DMS 273 (cell line): ENCODE data around the gene CNTNAP2.

ENCODE experiments used
- DNase-seq: peaks from one replicate; lab custom pipeline; 2025; ENCODE audit not compliant: unreplicated experiment; lab: John Stamatoyannopoulos, UW

CNTNAP2 gene

DNA sequence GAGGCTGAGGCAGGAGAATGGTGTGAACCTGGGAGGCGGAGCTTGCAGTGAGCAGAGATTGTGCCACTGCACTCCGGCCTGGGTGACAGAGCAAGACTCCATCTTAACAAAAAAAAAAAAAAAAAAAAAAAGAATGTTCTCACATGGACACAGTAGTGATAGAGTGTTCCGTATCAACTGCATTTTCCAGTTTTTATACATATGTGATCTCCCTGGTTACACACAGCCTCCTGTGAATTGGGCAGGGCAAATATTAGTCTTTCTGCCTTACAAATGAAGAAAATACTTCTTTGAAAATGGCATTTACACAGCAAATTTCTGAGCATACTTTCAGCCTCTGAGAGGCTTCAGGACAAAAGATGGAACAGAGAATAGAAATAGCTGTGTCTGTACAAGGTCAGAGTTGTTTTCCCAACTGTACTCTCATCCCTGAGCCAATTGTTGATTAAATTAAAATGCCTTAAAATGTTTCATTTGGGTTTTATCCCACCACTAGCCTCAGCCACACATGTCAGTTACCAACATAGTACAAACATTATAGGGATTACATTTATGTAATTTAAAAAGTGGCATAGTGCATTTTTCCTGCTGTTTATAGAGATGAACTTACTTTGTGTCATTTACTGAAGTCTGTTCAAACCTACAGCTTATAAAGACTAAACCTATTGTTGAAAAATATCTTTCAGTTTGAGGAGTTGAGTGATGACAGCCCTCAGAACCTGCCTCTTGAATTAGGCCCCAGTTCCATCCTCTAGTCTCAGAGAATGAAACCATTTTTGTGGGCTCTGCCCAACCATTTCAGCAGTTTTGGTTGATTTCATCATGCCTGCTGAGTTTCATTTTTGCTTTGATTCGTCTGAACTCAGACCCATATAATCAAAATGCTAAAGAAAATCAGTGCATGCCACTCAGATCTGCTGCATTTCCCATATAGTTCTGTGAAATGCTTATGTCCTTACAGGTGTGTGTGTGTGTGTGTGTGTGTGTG is 1864.5 kb downstream of the CNTNAP2 start:
- DNase-seq: no peak

DNA sequence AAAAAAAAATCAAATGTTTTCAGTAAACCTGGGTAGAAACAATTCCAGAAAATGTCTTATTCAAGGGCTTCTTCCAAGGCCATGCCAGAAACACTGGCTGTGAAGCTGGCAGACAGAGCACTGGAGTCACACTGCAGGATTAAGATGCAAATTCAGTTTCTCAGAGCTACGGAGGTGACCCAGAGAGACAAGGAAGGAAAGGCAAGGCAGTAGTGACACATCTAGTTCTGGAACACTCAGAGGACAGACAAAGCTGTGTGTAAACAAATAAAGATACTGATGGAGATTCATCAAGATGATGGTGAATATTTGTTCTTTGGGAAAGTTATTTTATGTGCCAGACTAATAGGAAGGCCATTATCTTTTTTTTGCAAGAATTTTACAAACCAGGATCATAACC is 1865.7 kb downstream of the CNTNAP2 start:
- no peak for DNase-seq

DNA sequence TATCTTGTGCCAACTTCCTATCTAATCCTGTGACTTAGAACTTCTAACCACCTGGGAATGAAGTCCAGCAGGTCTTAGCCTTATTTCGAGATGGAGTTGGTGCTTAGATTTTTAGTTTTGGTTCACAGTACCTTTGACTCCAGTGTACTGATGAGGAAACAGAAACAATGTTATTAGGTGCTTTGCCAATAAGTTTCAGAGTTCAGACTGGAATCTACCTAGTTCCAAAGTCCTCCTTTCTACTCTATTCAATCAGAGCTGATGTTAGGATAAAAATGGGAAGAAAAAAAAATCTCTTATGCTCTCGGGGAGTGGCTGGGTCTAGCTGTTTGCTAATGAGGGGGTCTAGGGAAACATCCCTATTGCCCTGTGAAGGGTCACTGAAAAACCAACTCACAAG is 1867.7 kb downstream of the CNTNAP2 start:
- no peak for DNase-seq

DNA sequence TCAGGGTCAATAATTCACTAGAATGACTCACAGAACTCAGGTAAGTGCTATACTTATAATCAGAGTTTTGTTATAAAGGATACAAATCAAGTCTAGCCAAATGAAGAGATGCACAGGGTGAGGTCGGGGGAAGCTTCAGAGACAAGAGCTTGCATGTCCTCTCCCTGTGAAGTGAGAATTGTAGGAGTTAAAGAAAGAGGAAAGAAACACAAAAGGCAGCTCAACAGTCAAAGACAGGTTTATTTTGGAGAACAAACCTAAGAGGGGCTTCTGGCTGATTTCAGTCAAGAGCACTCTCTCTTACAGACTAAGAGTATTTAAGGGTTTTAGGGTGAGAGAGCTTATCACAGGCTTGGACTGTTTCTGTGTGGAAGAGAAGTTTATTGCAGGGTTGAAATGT is 1873.5 kb downstream of the CNTNAP2 start:
- no peak for DNase-seq

DNA sequence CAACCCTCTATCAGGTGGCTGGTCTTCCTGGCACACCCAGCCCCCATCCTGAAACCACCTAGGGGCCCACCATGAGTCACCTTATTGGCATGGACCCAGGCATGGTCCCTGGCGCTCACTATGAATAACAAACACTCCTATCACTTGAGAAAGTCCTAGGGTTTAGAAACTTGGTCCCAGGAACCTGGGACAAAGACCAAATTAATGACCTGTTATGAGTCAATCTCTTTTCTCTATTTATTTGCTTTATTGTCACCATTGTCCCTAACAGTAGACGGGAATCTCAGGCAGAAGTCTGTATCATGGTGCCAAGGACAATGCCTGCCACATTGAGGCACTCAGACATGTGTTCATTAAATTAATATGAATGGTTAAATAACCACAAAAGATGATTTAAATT is 1874.3 kb downstream of the CNTNAP2 start:
- no peak for DNase-seq

DNA sequence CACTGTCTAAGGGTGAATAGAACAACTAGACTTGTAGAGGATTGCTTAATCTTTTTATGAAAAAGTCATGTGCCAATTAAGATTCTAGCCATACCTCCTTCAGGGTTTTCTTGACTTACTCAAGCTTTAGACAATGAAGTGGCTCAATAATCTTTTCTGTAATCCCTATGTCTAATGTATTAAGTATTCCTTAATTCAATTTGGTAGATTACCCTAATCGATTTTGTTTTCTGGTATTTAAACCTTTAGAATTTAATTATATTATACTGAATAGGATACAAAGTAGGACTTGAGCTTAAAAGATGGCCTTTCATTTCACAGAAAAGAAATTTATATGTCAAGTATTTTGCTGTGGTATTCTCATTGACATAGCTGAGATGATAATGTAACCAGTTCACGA is 1876.1 kb downstream of the CNTNAP2 start:
- no peak for DNase-seq

DNA sequence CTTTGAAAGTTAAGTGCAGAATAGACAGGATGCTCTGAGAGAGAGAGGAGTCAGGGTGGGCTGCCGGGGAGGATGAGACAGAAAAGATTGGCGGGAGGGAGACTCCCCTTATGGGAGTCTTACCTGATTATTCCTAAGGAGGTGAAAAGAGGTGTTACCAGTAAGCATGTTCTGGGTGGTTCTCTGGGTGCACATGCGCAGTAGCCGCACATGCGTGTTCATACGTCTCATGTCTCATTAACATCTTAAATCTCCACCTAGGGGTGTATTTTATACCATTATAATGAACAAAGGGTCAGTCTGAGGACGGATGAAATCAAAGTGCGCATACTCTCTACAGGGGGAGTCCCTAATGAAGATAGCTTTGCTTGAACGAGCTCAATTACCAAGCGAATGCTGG is 1881.0 kb downstream of the CNTNAP2 start:
- DNase-seq: no peak

DNA sequence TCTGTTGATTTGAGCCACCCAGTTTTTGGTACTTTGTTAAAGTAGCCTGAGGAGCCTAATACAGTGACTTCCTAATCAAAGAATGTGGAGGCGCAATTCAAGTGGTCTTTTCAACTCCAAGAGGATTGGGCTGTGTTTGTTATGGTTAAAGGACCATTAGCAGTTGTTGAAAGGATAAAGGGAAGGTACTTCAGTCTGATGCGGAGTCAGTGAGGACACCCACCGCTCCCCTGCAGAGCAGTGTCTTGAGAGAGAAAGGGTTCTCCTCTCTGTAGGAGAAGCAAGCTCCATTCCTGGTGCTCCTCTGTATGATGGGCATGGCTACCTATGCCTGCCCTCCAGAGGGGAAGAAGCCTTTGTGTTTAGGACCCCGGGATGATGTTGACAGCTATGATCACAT is 1883.4 kb downstream of the CNTNAP2 start:
- no peak for DNase-seq

DNA sequence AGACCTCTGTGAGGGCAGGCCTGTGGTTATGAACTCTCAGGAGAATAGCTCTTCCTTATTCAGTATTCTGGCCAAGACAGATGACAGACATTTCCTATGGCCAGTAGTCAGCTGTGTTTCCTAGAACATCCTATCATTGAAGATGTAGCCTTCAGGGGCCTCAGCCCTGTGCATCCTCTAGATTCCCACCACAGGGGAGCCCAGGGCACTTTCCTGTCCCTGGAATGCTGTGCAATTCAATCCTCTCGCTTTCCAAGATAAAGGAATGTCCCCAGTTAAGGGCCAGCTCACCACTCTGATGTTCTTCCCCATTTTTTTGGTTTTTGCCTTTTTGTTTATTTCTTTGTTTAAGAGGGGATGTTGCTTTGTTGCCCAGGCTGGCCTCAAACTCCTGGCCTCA is 1895.2 kb downstream of the CNTNAP2 start:
- DNase-seq: no peak

DNA sequence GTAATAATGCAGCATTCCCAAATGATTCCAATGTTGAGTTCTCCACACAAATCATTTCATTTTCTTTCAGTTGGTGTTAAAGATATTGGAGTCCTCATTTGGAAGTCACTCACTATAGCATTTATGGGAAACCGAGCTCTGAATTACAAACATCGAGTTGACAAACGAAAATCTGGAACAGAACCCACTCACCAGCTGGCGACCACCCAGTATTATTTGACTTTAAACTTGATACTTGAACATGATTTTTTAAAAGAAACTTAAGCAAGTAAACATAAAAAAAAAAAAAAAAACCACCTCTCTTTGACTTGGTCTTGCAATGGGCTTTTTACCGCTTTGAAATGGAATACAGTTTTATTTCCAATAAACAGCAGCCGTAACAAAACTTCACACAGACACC is 1897.4 kb downstream of the CNTNAP2 start:
- DNase-seq: no peak

DNA sequence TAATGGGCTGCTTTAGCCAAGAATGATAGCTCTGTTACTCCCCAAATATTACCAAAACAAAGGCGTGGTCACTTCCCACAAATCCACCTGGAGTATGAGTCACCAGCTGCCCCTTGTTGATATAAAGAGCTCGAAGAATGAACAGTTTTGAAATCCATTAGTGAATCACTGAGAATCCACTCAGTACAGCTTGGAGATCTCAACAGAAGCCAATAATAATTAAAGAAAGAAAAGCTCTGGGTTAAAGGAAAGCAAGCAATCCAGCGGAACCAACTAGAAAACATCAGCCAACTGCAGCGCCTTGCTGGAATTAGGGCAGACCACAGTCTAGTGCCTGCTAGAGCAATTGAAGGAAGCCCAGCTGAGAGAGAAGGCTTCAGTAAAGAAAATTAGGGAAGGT is 1897.9 kb downstream of the CNTNAP2 start:
- DNase-seq: no peak

DNA sequence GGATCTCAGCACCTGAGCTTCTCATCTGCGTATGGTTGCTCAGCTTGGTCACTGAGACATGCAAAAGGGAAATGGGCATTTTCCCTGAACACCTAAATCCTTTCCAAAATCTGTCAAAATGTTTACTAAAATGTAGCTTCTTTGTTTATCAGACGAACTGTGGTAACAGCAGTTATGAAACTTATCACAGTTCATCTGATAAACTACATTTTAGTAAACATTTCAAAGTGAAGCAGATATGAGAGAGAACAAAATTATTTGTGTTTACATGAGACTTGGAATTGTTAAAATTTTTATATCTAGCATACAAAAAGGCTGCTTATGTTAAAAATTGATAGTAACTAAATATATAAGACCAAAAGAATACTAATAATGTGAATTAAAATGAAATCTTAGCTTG is 1900.5 kb downstream of the CNTNAP2 start:
- no peak for DNase-seq

DNA sequence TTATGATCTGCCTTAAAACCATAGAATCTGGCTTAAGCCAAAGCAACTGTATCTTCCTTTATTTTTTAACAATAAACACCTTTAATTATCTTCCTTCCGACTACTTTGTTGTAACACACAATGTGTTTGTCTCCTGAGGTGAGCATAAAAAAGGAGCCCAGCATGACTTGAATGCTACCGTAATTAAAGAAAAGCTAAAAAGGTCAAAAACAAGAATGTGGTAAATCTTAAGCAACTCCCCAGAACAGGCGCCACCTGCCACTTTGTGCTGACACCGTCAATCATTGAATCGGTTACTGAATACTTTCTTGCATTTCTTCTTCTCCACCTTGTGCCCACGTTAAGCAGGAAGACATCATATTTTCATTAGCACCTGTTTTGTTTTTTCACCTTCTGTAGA is 1904.1 kb downstream of the CNTNAP2 start:
- DNase-seq: no peak

DNA sequence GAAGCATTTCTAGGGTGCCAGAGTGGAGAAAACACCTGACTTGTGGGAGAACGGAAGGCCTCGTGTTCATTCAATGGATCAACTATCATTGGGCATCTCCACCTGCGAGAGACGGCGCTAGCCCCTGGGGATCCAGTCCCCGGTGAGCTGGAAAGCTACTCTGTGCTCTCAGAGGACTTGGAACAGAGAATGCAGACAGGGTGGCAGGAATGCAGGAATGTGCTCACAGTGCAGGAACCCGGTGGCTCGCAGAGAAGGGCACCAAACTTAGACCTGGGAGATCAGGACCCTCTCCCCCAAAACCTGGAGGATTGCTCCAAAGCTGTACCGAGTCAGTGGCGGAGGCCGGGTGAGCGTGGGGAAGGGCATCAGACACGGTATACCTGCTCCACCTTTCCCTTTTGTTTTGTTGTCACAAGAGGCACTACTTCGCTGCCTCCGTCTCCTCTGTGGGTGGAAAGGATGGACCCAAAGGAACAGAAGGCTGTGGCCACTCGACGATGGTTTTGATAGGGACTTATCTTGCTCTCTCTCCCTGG is 1905.0 kb downstream of the CNTNAP2 start:
- no peak for DNase-seq

DNA sequence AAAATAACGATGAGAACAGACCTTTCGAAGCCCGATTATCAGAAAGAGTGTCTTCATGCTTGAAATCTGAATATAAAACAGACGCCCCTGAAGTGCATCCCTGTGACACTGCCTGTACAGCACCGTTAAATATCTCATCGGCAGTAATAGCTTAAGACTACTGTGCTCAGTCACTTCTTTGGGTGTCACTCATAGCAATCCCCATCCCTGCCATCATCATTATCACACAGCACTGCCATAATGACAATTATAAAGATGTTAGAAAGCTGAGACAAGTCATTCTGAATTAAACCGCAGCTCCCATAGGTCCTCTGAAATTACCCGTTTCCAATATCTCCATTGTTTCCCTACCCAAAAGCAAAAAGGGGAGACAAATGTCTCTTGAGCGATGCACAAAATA is 1906.2 kb downstream of the CNTNAP2 start:
- DNase-seq: no peak

DNA sequence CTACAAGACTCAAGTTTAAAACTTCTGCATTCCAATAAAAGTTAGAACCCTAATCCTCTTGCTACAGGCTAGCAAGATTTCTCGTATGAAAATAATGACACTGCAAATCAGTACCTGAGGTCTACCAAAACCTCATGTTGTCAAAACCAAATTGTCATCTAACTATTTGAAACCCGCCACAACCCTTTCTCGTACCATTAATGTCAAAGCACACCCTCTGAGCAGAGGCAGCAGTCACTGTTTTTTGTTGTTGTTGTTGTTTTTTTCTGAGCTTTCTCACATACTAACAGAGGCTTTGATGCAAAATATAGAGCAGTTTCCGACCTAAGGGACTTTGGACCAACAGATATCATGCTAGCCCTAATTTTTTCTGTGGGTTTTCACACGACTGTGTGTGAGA is 1910.1 kb downstream of the CNTNAP2 start:
- no peak for DNase-seq

DNA sequence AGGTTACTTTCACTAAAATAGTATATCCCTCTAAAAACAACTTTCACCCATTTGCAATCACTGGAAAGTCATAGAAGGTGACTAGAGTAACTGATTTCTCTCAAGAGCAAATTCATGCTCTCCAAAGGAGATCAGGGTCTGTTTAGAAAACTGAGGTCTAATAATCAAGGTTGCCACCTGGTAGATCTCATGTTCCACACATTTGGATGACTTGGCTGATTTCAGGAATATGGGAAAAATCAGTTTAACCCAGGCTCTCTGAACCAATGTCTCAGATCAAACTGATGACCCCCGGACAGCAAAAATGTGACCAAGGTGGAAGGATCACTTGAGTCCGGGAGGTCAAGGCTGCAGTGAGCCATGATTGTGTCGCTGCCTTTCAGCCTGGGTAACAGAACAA is 1911.6 kb downstream of the CNTNAP2 start:
- DNase-seq: no peak

DNA sequence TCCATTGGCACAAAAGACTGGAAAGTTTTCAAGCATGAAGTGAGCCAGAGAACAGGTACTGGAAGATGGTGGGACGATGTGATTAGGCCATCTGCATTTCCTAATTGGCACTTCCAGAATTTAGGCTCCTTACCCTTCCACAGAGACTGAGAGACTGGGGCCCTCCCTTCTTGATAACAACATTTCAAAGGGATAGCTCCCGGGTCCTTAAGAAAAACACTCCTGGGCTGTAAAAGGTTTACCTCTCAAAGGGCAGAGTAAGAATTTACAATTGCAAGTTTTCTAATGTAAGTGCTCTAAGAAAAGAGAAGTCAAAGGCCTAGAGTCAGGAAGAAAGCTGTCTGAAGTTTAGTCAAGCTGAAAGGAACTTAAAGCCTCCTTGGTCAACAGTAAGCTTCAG is 1914.4 kb downstream of the CNTNAP2 start:
- DNase-seq: no peak

DNA sequence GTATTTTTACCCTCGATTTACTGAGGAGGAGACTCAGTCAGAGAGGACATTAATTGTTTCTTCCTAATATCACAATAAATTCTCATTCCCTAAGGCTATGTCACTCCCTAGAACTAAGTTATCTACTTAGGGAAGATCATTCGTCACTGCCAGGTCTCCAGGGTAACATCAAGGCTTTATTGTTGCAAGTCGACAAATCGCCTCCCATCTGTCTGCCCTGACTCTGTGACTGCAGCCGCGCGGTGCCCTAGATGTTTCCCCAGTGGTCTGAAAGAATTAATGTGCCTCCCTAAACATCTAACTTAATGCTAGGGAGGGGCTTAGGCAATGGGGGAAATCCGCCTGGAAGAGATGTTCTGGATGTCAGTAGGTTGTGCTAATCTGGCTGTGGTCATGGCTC is 1915.2 kb downstream of the CNTNAP2 start:
- no peak for DNase-seq

DNA sequence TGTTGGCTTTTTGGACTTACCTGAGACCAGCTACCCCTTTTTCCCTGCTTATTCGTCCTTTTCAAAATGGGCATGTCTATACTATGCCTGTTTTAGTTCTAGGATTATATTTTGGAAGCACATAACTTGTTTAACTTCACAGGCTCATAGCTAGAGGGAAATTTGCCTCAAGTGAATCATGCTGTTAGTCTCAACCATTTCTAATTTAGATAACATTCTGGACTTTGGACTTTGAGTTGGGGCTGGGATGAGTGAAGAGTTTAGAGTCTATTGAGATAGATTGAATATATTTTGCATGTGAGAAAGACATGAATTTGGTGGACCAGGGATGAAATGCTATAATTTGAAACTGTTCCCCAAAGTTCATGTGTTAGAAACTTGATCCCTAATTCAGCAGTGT is 1919.3 kb downstream of the CNTNAP2 start:
- DNase-seq: no peak

DNA sequence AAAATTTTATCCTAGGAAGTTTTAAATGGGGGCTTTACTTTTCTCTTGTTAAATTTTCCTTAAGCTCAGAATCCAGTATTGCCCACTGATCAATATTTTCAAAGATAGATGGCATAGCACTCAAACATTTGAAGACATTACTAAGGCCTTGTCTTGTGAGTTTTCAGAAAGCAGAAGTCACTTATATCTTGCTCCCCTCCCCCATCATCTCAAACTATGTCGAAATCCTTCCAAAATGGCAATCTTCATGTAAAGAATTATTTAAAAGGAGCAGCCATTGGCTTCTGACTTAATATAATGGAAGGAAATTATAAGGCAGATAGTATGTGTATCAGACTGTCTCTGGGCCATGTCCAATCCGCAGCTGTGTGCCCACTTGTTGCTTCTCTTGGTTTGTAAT is 1920.4 kb downstream of the CNTNAP2 start:
- no peak for DNase-seq

DNA sequence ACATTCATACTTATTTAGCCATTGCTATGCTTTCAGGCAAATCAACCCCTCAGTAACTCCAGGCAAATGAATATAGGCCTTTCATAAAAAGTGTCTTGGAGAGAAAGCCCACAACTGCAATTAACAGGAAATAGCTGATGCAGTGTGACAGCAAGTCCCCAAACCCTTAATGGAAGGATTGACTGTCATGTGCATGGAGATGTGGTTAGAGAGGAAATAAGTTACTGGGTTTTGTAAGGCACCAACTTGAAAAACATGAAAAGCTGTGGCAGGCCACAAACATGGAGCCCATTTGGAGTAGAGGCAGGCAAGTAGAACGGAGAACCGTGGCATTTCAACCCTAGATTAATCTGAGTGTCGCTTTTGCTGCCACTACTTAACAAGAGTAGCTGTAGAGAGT is 1924.6 kb downstream of the CNTNAP2 start:
- no peak for DNase-seq
